HCT116 (cell line): ENCODE data around the gene SLC9A9. TPM values are rescaled to one million over a fixed set of nuclear protein-coding genes. Genes with fewer than 3 reads are reported as not detected.

Experiments used
- ATAC-seq: fragments of 200-7000 bp; cut with Tn5 transposase; 2 replicates; pipeline ENCODE4 v1.9.1; 2020; ENCODE audit warnings: mild to moderate bottlenecking, moderate library complexity
- BruUV-seq: library from RNA; stranded (reverse); fragments of 400-500 nt; replicated peaks from 2 replicates; lab custom pipeline; 2021; lab: Mats Ljungman, UMichigan
- CTCF ChIA-PET: fragments of 300-600 bp; sonication (Branson Sonifier 250); formaldehyde crosslinking; loops from one replicate; lab custom pipeline; 2021; ENCODE audit warnings: antibody characterized with exemption; lab: Charles Lee
- POLR2A ChIA-PET: fragments of 300-600, 350-600 bp; sonication (Branson Sonifier 250); formaldehyde crosslinking; loops from one replicate; lab custom pipeline; 2021; ENCODE audit warnings: antibody characterized with exemption; lab: Charles Lee
- RAD21 ChIA-PET, 2 experiments: fragments of 300-600 bp; sonication (Branson Sonifier 250); formaldehyde crosslinking; loops; one replicate each; lab custom pipeline; 2023; ENCODE audit warnings: low total read pairs in 2 of 2; ENCODE audit not compliant: uncharacterized antibody in 2 of 2, unreplicated experiment in 2 of 2, low non-redundant PET in 1 of 2; lab: Charles Lee
- DNase-seq: peaks from one replicate; pipeline ENCODE4 v3.0.0-alpha.2; 2010; ENCODE audit warnings: low read depth, low spot score
- H2AFZ ChIP-seq: fragments of 200-600 bp; shearing (Covaris generic), sonication (generic); 2 replicates; pipeline ENCODE4 v1.6.1; 2017; ENCODE audit warnings: low read depth, mixed run types, mixed read lengths, antibody characterized with exemption, low read length; ENCODE audit not compliant: poor library complexity, severe bottlenecking
- H3K27ac ChIP-seq: 2 replicates; pipeline ENCODE4 v1.5.1; 2012; ENCODE audit warnings: low read depth, low read length
- H3K27me3 ChIP-seq: fragments of 200-600 bp; sonication (generic); 2 replicates; pipeline ENCODE4 v1.6.1; 2016; ENCODE audit warnings: mixed run types, low read length, mixed read lengths; ENCODE audit not compliant: insufficient read depth
- H3K36me3 ChIP-seq, 2 experiments: fragments of 200-500 bp in 1 of 2; fragments of 200-600 bp in 1 of 2; sonication (Bioruptor generic) in 1 of 2; sonication (generic) in 1 of 2; 2 replicates each; pipeline versions ENCODE4 v1.5.1 to v1.6.1; 2014 to 2016; ENCODE audit warnings: low read length in 2 of 2, inconsistent platforms in 1 of 2, mixed read lengths in 1 of 2, mixed run types in 1 of 2; ENCODE audit not compliant: insufficient read depth in 2 of 2, control insufficient read depth in 1 of 2
- H3K4me1 ChIP-seq, 2 experiments: fragments of 200-600 bp in 1 of 2; sonication (generic) in 1 of 2; 2 replicates each; pipeline versions ENCODE4 v1.5.1 to v1.6.1; 2012 to 2017; ENCODE audit warnings: low read length in 2 of 2, inconsistent platforms in 1 of 2, mild to moderate bottlenecking in 1 of 2, mixed read lengths in 1 of 2, mixed run types in 1 of 2, moderate library complexity in 1 of 2; ENCODE audit not compliant: insufficient read depth in 2 of 2, control insufficient read depth in 1 of 2
- H3K4me2 ChIP-seq: fragments of 200-600 bp; sonication (generic); 2 replicates; pipeline ENCODE4 v1.6.1; 2017; ENCODE audit warnings: mixed run types, low read length, mixed read lengths
- H3K4me3 ChIP-seq, 2 experiments: fragments of 200-600 bp in 1 of 2; sonication (generic) in 1 of 2; replicated peaks in 1 of 2; 2 replicates each; pipeline ENCODE4 v1.5.1; 2011 to 2016; ENCODE audit warnings: low read length in 2 of 2, control low read depth in 1 of 2, low read depth in 1 of 2, mild to moderate bottlenecking in 1 of 2, mixed read lengths in 1 of 2, mixed run types in 1 of 2
- H3K79me2 ChIP-seq: fragments of 200-600 bp; sonication (generic); 2 replicates; pipeline ENCODE4 v1.6.1; 2017; ENCODE audit warnings: mild to moderate bottlenecking, mixed run types, low read length, moderate library complexity, mixed read lengths; ENCODE audit not compliant: insufficient read depth
- H3K9ac ChIP-seq: fragments of 200-600 bp; sonication (generic); 2 replicates; pipeline ENCODE4 v1.6.1; 2016; ENCODE audit warnings: low read length, mixed read lengths
- H3K9me2 ChIP-seq: fragments of 200-600 bp; sonication (generic), shearing (Covaris generic); 2 replicates; pipeline ENCODE4 v1.6.1; 2017; ENCODE audit warnings: mixed run types, mild to moderate bottlenecking, moderate library complexity; ENCODE audit not compliant: insufficient read depth
- H3K9me3 ChIP-seq, 2 experiments: fragments of 200-500 bp in 1 of 2; fragments of 200-600 bp in 1 of 2; sonication (Bioruptor generic) in 1 of 2; sonication (generic) in 1 of 2; 2 replicates each; pipeline ENCODE4 v1.6.1; 2014 to 2017; ENCODE audit warnings: low read length in 2 of 2, mixed read lengths in 2 of 2, inconsistent platforms in 1 of 2, low read depth in 1 of 2, mild to moderate bottlenecking in 1 of 2, mixed run types in 1 of 2, moderate library complexity in 1 of 2; ENCODE audit not compliant: control insufficient read depth in 1 of 2, insufficient read depth in 1 of 2
- H4K20me1 ChIP-seq: fragments of 200-600 bp; sonication (generic), shearing (Covaris generic); 2 replicates; pipeline ENCODE4 v1.6.1; 2017; ENCODE audit warnings: mixed run types, mild to moderate bottlenecking, moderate library complexity; ENCODE audit not compliant: insufficient read depth
- ATF3 ChIP-seq: IDR thresholded peaks from 2 replicates; pipeline ENCODE4 v1.6.1; 2012
- CBX3 ChIP-seq: IDR thresholded peaks from 2 replicates; pipeline ENCODE4 v1.6.1; 2012; ENCODE audit warnings: low read depth
- EZH2 ChIP-seq: fragments of 200-600 bp; sonication (generic); IDR thresholded peaks from 2 replicates; pipeline ENCODE4 v1.6.1; 2017; ENCODE audit warnings: antibody characterized with exemption, mixed run types
- EZH2phosphoT487 ChIP-seq: fragments of 200-600 bp; IDR thresholded peaks from 2 replicates; pipeline ENCODE4 v1.6.1; 2018; ENCODE audit warnings: antibody characterized with exemption, borderline replicate concordance
- SIN3A ChIP-seq: IDR thresholded peaks from 2 replicates; pipeline ENCODE4 v1.6.1; 2012; ENCODE audit warnings: low read depth
- SRF ChIP-seq: IDR thresholded peaks from 2 replicates; pipeline ENCODE4 v1.6.1; 2012; ENCODE audit warnings: low read depth
- ZNF274 ChIP-seq: fragments of 200-500 bp; sonication (Bioruptor generic); IDR thresholded peaks from 2 replicates; pipeline ENCODE4 v1.6.1; 2014; ENCODE audit warnings: mild to moderate bottlenecking, low read depth, low read length, inconsistent platforms
- intact Hi-C: fragments of 100-400 bp; cut with micrococcal nuclease; formaldehyde crosslinking; loops from 2 replicates; pipeline ENCODE4 v1.10.0; 2022
- total RNA-seq: library from RNA; stranded (reverse); gene quantifications from one replicate; pipeline ENCODE4 v1.2.1, GENCODE V29; 2021; ENCODE audit not compliant: unreplicated experiment
- TF ChIP-seq, protein P1 (sequence below): IDR thresholded peaks from 2 replicates; pipeline ENCODE4 v1.6.1; 2011; ENCODE audit warnings: mild to moderate bottlenecking, low read length, moderate library complexity; ENCODE audit not compliant: insufficient replicate concordance; ENCODE audit errors: extremely low read depth
- TF ChIP-seq, protein P2 (sequence below): IDR thresholded peaks from 2 replicates; pipeline ENCODE4 v1.6.1; 2012; ENCODE audit warnings: low read depth

SLC9A9 gene
- total RNA-seq, 1 experiment from 2014 or later = 0.20 TPM

- TF ChIP-seq ZNF274 (no peak), CBX3 (no peak), ATF3 (no peak)
- TF ChIP-seq, protein P1, sequence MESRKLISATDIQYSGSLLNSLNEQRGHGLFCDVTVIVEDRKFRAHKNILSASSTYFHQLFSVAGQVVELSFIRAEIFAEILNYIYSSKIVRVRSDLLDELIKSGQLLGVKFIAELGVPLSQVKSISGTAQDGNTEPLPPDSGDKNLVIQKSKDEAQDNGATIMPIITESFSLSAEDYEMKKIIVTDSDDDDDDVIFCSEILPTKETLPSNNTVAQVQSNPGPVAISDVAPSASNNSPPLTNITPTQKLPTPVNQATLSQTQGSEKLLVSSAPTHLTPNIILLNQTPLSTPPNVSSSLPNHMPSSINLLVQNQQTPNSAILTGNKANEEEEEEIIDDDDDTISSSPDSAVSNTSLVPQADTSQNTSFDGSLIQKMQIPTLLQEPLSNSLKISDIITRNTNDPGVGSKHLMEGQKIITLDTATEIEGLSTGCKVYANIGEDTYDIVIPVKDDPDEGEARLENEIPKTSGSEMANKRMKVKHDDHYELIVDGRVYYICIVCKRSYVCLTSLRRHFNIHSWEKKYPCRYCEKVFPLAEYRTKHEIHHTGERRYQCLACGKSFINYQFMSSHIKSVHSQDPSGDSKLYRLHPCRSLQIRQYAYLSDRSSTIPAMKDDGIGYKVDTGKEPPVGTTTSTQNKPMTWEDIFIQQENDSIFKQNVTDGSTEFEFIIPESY = no peak
- TF ChIP-seq, all 23 proteins: peak for 0
Measured at GRCh38 chr3:143298886-143299535, 549.3 kb downstream of the SLC9A9 start (continued).

- intact Hi-C loops = no loop called here
- Histone ChIP-seq H3K9ac (no peak overlapping the region), H3K79me2 (no peaks in the 10 kb centered on the region), H2AFZ (no peak overlapping the region), H3K27ac (no peak overlapping the region), H3K4me1 (peaks cover 0 to 6% of the 10 kb centered on the region in 2 experiments; a peak in 1 of 4 replicates), H4K20me1 (no peaks in the 10 kb centered on the region), H3K4me3 (no peak overlapping the region), H3K36me3 (no peaks in the 10 kb centered on the region), H3K9me2 (no peaks in the 10 kb centered on the region), H3K4me2 (no peak overlapping the region), H3K27me3 (0 out of 2 replicates have a peak, but pooled peaks cover 5% of the 10 kb centered on the region), H3K9me3 (no peaks in the 10 kb centered on the region)
- no peak for ATAC-seq
- no TSS peak for BruUV-seq
- DNase-seq = no peak
- ChIA-PET CTCF (no interaction called here), POLR2A (no interaction called here), RAD21 (no interaction called here)
- TF ChIP-seq ATF3 = no peak
- no peak for TF ChIP-seq SIN3A
- no peak for TF ChIP-seq EZH2phosphoT487
- TF ChIP-seq SRF = no peak
- no peak for TF ChIP-seq ZNF274
- no peak for TF ChIP-seq EZH2
- TF ChIP-seq, protein P2, sequence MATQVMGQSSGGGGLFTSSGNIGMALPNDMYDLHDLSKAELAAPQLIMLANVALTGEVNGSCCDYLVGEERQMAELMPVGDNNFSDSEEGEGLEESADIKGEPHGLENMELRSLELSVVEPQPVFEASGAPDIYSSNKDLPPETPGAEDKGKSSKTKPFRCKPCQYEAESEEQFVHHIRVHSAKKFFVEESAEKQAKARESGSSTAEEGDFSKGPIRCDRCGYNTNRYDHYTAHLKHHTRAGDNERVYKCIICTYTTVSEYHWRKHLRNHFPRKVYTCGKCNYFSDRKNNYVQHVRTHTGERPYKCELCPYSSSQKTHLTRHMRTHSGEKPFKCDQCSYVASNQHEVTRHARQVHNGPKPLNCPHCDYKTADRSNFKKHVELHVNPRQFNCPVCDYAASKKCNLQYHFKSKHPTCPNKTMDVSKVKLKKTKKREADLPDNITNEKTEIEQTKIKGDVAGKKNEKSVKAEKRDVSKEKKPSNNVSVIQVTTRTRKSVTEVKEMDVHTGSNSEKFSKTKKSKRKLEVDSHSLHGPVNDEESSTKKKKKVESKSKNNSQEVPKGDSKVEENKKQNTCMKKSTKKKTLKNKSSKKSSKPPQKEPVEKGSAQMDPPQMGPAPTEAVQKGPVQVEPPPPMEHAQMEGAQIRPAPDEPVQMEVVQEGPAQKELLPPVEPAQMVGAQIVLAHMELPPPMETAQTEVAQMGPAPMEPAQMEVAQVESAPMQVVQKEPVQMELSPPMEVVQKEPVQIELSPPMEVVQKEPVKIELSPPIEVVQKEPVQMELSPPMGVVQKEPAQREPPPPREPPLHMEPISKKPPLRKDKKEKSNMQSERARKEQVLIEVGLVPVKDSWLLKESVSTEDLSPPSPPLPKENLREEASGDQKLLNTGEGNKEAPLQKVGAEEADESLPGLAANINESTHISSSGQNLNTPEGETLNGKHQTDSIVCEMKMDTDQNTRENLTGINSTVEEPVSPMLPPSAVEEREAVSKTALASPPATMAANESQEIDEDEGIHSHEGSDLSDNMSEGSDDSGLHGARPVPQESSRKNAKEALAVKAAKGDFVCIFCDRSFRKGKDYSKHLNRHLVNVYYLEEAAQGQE = no peak
Measured at GRCh38 chr3:143298380-143298779, 549.9 kb downstream of the SLC9A9 start.
